OCI-LY7 (cell line): ENCODE results near the gene CSPG4.

ENCODE experiments used
- EZH2phosphoT487 ChIP-seq: fragments of 200-600 bp; sonication (generic); IDR thresholded peaks from 2 replicates; pipeline ENCODE4 v1.6.1; 2018; ENCODE audit warnings: low read depth, borderline replicate concordance, mild to moderate bottlenecking, mixed run types, antibody characterized with exemption, low read length, moderate library complexity, mixed read lengths
- TF ChIP-seq, protein P1 (sequence below): fragments of 200-600 bp; sonication (generic); conservative IDR thresholded peaks from 2 replicates; pipeline ENCODE4 v1.5.1; 2014; ENCODE audit warnings: mild to moderate bottlenecking, antibody characterized with exemption, low read length, moderate library complexity, mixed read lengths

DNA sequence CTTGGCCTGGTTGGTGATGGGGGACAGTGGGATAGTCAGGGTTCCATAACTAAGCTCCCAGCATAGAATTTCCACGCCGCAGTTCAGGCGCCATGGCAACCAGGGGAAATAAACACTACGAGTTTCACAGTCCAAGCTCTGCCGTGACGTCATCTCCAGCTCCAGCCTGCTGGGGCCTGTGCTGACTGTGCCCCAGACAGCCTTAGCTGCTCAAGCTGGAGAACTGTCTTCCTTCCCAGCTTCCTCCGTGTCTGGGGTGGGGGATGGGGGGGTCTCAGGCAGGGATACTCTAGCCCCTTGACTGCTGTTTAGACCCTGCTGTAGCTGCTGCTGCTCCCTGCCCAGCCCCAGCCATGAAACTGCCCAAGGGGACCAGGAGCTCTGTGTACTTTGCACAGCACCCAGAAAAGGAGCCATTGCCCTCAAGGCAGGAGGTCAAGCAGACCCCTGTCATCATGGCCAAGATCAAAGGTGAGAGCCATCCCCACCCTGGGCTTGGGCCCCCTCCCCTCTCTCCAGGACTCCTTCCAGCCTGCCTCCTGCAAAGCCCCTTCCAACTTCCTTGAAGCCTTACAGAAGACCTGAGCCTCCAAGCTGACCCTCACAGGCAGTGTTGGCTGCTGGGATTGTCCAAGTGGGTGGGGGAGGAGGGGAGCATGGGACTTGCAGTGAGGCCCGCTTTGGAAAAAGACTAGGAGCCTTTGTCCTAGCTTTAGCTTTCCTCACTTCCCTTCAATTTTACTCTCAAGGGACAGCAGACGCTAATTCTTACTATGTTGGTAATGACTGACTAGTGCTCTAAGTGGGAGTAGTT is 11.4 kb upstream of the CSPG4 start:
- TF ChIP-seq, protein P1, sequence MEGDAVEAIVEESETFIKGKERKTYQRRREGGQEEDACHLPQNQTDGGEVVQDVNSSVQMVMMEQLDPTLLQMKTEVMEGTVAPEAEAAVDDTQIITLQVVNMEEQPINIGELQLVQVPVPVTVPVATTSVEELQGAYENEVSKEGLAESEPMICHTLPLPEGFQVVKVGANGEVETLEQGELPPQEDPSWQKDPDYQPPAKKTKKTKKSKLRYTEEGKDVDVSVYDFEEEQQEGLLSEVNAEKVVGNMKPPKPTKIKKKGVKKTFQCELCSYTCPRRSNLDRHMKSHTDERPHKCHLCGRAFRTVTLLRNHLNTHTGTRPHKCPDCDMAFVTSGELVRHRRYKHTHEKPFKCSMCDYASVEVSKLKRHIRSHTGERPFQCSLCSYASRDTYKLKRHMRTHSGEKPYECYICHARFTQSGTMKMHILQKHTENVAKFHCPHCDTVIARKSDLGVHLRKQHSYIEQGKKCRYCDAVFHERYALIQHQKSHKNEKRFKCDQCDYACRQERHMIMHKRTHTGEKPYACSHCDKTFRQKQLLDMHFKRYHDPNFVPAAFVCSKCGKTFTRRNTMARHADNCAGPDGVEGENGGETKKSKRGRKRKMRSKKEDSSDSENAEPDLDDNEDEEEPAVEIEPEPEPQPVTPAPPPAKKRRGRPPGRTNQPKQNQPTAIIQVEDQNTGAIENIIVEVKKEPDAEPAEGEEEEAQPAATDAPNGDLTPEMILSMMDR = no peak
- TF ChIP-seq EZH2phosphoT487 = no peak
